Measurements from ENCODE around the gene KRTAP4-12.
"Not testable (repeated sequence)": the region's sequence is repeated elsewhere in the genome, so short reads cannot be mapped to it uniquely, and the experiment has no call there.

The KRTAP4-12 gene

GRCh38 chr17:41123292-41123990, 541 bp downstream of the KRTAP4-12 start:
- not testable (repeated sequence) for DNase-seq

DNA sequence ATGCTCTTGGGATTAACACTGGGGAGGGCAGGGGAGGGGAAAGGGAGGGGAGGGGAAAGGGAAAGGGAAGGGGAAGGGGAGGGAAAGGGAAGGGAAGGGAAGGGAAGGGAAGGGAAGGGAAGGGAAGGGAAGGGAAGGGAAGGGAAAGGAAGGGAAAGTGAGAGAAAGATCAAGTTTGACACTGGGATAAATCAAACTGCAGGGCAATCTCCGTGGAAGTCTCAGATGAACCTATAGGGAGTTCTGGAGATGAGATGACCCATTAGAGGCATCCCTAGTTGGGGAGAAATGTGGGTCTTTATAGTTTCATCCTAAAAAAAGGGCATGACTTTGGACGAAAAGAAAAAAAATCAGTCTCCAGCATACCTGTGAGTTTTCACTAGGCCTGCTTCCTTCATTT, 2.2 kb downstream of the KRTAP4-12 start:
- no peak for DNase-seq

DNA sequence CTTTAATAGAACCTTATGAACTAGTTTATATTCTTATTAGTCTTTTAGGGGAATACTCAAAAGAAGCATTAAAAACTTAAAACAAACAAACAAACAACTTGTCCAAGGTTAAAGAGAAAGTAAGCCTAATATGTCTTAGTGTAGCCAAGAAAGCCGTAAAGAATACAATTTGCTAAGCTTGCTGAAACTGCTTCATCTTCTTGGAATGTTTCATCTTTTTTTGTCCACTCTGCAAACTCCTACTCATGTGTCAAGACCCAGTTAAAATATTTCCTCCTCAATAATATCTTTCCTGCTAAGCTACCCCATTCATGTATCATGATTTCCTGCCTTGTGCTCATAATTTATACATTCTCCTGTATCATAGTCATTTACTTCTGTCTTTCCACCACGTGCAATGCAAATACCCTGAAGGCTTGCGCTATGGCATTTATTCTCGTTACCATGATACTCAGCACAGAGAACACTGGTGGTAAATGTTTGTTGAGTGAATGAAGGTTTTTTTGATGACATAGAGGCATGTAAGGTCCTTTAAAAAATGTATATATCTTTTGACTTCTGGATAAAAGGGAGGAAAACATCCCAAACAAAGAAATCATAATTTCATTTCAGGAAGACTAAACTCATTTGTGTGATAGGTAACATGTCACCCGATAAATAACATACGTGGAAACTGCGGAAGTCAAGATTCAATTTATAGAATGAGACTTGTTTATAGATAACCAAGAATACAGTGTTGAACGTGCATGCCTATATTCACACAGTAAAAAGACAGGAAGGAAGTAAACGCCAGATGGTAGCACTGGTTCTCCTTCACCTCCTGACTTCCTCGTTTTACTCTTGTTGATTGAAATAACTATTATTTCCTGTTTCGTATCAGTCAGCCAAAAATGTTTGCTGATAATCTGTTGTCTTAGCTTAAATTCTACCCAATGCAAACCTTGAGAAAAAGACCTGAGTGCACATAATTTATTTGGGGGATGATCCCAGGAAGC, 4.0 kb downstream of the KRTAP4-12 start:
- DNase-seq = not testable (repeated sequence)

DNA sequence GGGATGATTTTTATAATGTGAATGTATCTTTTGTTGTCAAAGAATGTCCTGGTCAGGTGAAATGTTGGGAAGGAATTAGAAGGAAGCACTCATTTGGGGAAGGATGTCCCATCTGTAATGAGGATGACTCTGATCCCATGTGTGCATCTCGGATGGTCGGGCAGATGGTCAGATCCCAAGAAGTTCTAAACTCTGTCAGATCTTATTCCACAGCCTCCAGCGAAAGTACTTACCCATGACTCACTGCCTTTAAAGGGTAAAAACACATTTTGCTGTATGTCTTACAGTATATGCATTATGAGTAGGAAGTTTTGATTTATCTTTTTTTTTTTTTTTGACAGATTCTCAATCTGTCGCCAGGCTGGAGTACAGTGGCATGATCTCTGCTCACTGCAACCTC, 5.3 kb downstream of the KRTAP4-12 start:
- no peak for DNase-seq

- not testable (repeated sequence) for DNase-seq
Observed at GRCh38 chr17:41117846-41118386, 6.1 kb downstream of the KRTAP4-12 start, which contains the start of gene KRTAP4-11. Gene KRTAP4-11, minus strand, starts transcription at chr17:41118373. Its CDS starts 58 bp downstream, at chr17:41118315.

GRCh38 chr17:41116297-41116696, 7.7 kb downstream of the KRTAP4-12 start:
- DNase-seq = no peak

GRCh38 chr17:41111151-41111885, 12.7 kb downstream of the KRTAP4-12 start:
- no peak for DNase-seq

- DNase-seq = not testable (repeated sequence)
Observed at GRCh38 chr17:41108728-41109386, 15.1 kb downstream of the KRTAP4-12 start.

DNA sequence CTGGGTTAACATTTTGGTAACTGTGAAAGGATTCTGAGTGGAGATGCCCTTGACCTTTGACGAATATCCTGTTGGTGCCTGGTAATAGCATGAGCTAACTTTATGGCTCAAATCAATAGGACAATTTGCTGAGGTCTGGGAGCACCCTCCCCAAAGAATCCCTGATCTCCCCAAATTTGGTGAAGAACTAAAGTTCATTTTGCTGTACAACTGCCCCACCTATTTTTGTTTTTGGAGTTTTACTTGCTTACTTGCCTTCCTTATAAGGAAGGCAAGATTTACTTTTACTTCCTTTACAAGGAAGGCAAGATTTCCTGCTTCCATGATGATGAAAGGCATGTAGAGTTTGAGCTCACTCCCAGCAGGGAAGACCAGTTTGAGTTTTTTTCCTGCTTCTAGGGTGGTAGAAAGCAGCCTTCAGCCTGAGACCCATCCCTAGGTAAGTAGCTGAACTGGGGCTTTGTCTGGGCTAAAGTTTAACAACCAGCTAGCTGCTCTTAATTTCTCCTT, 16.0 kb downstream of the KRTAP4-12 start:
- no peak for DNase-seq

DNA sequence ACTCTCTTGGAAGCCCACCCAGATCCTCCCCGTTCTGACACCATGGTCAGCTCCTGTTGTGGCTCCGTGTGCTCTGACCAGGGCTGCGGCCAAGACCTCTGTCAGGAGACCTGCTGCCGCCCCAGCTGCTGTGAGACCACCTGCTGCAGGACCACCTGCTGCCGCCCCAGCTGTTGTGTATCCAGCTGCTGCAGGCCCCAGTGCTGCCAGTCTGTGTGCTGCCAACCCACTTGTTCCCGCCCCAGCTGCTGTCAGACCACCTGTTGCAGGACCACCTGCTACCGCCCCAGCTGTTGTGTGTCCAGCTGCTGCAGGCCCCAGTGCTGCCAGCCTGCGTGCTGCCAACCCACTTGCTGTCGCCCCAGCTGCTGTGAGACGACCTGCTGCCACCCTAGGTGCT, 18.6 kb downstream of the KRTAP4-12 start, which contains the start of gene KRTAP4-9:
Gene KRTAP4-9 (plus strand): TSS at position 43 of the 400 bp plus-strand sequence. CDS start 0 bp downstream, at position 43.
- DNase-seq = not testable (repeated sequence)

DNA sequence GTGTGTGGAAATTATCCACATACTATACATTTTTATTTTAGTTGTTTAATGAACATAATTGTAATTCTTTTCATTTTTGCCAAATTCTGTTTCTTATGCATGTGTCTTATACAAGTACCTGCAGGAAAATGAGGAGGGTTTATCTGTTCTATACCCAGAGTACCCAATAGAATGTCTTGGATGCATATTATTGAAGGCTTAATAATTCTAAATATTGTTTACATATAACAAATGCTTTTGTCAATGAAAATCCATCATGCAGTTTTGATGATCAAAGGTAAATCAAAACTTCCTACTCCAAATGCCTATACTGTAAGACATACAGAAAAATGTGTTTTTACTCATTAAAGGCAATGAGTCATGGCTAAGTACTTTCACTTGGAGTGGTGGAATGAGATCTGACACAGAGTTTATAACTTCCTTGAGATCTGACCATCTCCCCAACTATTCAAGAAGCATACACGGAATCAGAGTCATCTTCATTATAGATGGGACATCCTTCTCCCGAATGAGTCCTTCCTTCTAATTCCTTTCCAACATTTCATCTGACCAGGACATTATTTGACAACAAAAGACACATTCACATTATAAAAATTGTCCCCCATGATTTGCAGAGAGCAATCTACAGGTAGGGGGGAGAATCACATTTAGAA, 19.5 kb downstream of the KRTAP4-12 start:
- not testable (repeated sequence) for DNase-seq

GRCh38 chr17:41103896-41104295, 20.1 kb downstream of the KRTAP4-12 start:
- DNase-seq = no peak

DNA sequence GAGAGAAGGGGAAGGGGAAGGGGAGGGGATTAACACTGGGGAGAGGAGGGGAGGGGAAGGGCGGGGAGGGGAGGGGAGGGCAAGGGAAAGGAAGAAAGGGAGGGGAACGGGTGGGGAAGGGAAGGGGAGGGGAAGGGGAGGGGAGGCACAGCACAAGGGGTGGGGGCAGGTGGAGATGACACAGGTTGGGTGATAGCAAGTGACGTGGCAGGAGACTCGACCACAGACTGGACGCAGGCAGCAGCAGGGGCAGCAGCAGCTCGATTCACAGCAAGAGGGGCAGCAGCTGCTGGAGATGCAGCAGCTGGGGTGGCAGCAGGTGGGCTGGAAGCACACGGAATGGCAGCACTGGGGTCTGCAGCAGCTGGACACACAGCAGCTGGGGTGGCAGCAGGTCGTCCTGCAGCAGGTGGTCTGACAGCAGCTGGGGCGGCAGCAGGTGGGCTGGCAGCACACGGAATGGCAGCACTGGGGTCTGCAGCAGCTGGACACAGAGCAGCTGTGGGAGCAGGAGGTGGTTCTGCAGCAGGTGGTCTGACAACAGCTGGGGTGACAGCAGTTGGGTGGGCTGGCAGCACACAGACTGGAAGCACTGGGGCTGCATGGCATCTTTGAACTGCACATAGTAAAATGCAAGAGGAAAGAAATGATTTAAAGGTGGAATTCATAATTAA, 22.3 kb downstream of the KRTAP4-12 start, which contains the start of gene KRTAP4-16:
Gene KRTAP4-16 (minus strand): TSS at position 624 of the 674 bp plus-strand sequence. CDS start 0 bp downstream, at position 624.
- no peak for DNase-seq

DNA sequence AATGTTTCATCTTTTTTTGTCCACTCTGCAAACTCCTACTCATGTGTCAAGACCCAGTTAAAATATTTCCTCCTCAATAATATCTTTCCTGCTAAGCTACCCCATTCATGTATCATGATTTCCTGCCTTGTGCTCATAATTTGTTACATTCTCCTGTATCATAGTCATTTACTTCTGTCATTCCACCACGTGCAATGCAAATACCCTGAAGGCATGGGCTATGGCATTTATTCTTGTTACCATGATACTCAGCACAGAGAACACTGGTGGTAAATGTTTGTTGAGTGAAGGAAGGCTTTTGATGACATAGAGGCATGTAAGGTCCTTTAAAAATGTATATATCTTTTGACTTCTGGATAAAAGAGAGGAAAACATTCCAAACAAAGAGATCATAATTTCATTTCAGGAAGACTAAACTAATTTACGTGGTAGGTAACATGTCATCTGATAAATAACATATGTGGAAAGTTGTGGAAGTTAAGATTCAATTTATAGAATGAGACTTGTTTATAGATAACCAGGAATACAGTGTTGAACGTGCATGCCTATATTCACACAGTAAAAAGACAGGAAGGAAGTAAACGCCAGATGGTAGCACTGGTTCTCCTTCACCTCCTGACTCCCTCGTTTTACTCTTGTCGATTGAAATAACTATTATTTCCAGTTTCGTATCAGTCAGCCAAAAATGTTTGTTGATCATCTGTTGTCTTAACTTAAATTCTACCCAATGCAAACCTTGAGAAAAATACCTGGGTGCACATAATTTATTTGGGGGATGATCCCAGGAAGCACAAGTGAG, 24.1 kb downstream of the KRTAP4-12 start:
- DNase-seq = not testable (repeated sequence)

- no peak for DNase-seq
Observed at GRCh38 chr17:41098481-41098880, 25.5 kb downstream of the KRTAP4-12 start.

DNA sequence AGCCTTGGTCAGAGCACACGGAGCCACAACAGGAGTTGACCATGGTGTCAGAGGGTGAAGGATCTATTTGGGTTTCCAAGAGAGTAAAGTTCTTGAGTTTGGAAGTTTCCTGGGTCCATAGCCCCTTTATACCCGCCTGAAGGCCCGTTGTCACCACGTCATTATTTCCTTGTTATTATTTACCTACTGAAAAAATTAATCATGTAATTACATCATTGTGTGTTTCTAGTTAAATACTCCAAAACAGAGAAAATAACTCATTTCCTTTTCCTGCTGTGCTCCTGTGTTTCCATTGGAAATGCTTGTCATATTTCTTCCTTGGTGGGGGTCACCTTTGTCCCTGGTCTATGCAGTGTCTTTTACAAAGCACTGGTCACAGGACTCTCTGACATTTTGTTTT, 25.9 kb downstream of the KRTAP4-12 start, which contains the start of gene KRTAP4-8:
Gene KRTAP4-8 (minus strand): TSS at position 101 of the 400 bp plus-strand sequence. CDS start 58 bp downstream, at position 43.
- DNase-seq = no peak

GRCh38 chr17:41096055-41096454, 27.9 kb downstream of the KRTAP4-12 start:
- DNase-seq = no peak

DNA sequence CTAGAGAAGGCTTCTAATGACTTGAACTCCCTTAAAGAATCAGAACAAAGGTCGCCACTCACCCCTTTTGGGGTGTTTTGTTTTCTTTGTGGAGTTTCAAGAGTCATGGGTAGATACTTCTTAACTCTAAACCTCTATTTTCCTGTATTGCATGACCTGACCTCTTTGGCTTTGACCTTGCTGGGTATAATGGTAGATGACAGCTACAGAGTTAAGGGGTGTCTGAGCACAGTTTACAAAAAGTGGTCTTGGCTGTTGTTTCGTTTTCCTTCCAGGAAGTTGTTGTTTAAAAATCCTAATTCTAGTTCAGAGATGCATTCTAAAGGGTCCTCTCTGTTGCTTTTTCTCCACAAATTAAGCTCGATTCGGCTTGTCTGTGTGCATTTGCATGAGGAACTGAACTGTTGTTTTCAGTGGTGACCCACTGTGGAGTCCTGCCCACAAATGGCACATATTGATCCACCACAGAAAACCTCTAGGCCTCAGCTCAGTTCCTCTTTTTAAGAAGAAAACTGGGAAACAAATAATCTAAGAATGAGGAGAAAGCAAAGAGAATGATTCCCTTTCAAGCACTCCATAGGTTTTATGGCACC, 35.1 kb downstream of the KRTAP4-12 start:
- not testable (repeated sequence) for DNase-seq

All from activated effector memory CD4-positive, alpha-beta T cell treated with Interleukin-2 at 50 U/mL for 16 hours (primary cell).